GM19397 (cell line): ENCODE measurements around the gene CARD10.

Source experiments
- ATAC-seq: cut with Tn5 transposase; IDR thresholded peaks from one replicate; pipeline ENCODE4 v1.9.1; 2021; ENCODE audit warnings: mild to moderate bottlenecking, moderate library complexity; ENCODE audit not compliant: unreplicated experiment

The CARD10 gene

GRCh38 chr22:37519268-37520195, at the start of gene CARD10:
CARD10 (minus strand) TSS chr22:37519415; CDS start chr22:37519200, 215 bp downstream.
- ATAC-seq: no peak

GRCh38 chr22:37568448-37569008, 49.3 kb upstream of the CARD10 start:
- no peak for ATAC-seq

GRCh38 chr22:37568012-37568411, 48.8 kb upstream of the CARD10 start:
- ATAC-seq: no peak

GRCh38 chr22:37566903-37567798, 47.9 kb upstream of the CARD10 start:
- ATAC-seq: no peak

GRCh38 chr22:37566329-37566837, 47.2 kb upstream of the CARD10 start:
- ATAC-seq: no peak

- no peak for ATAC-seq
Observed at GRCh38 chr22:37565830-37566229, 46.6 kb upstream of the CARD10 start.

GRCh38 chr22:37564111-37564711, 45.0 kb upstream of the CARD10 start:
- ATAC-seq: no peak

- ATAC-seq: no peak
Observed at GRCh38 chr22:37563153-37564081, 44.2 kb upstream of the CARD10 start.

- ATAC-seq: no peak
Observed at GRCh38 chr22:37562049-37562875, 43.0 kb upstream of the CARD10 start.

GRCh38 chr22:37561212-37562048, 42.2 kb upstream of the CARD10 start:
- no peak for ATAC-seq

- no peak for ATAC-seq
Observed at GRCh38 chr22:37560608-37561211, 41.5 kb upstream of the CARD10 start.

- no peak for ATAC-seq
Observed at GRCh38 chr22:37559901-37560607, 40.8 kb upstream of the CARD10 start, which contains the start of gene CDC42EP1. CDC42EP1 (plus strand) TSS chr22:37560480; CDS start chr22:37566350, 5,870 bp downstream.

GRCh38 chr22:37559521-37559900, 40.3 kb upstream of the CARD10 start:
- no peak for ATAC-seq

- ATAC-seq: no peak
Observed at GRCh38 chr22:37558815-37559214, 39.6 kb upstream of the CARD10 start.

GRCh38 chr22:37557321-37558001, 38.2 kb upstream of the CARD10 start:
- ATAC-seq: no peak

- ATAC-seq: no peak
Observed at GRCh38 chr22:37556710-37557109, 37.5 kb upstream of the CARD10 start.
